ENCODE results near the gene TMEM119. TPM values are rescaled to one million over a fixed set of nuclear protein-coding genes. Genes with fewer than 3 reads are reported as not detected.

TMEM119 gene
- polyA plus RNA-seq, 4 donors: 0.67 to 12.3 (median 6.0) TPM

DNA sequence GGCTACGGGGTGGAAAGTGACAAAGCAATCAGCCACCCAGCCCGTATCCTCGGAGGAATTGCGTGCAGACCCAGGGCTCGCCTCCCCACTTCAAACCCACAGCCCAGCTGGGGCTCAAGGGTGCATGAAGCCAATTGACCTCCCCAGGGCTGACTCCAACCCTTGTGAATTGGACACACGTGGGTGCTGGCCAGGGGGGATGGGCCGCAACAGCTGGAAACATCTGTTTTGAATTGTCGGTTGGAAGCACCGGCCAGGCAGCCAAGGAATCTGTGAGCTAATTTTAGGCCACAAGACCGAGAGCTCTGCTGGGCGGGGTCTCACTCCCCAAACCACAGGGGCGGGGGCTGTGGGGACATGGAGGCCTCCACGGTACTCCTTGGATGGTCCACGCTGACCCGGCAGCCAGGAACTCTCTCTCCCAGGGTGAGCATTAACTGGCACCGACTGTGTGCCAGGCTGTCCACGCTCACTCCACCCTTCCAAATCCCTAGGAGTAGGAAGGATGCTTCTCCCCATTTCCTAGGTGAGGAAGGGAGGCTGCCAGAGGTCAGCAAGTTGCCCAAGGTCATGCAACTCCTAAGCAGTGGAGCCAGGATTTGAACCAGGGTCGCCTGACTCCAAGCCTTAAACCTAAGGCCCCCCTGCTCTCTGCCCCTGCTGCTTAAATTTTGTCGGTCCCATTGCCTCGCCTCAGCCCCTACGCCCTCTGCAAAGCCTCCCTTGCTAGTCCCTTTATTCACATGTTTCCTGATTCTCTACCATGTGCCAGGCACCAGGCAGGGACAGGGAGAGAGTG, 11.9 kb upstream of the TMEM119 start:
- DNase-seq: peak in 1 of 2 donors; percentile 60
- Histone ChIP-seq H3K36me3 (ENCODE audit: control insufficient read depth in 3 of 3, insufficient read depth in 2 of 3, low read depth in 1 of 3, low read length in 3 of 3) (no peaks in the 10 kb centered on the region), H3K4me1 (ENCODE audit: control insufficient read depth in 3 of 3, insufficient read depth in 2 of 3, low read depth in 1 of 3, low read length in 2 of 3) (peaks cover 0 to 4% (median 0%) of the 10 kb centered on the region in 3 donors), H3K9me3 (ENCODE audit: control insufficient read depth in 2 of 2, insufficient read depth in 1 of 2, low read depth in 1 of 2, low read length in 1 of 2) (no peaks in the 10 kb centered on the region), H3K4me3 (ENCODE audit: low read depth in 1 of 3, low read length in 3 of 3) (no peak overlapping the region), H3K27me3 (ENCODE audit: control insufficient read depth in 3 of 3, insufficient read depth in 3 of 3, low read length in 3 of 3) (no peaks in the 10 kb centered on the region), H3K27ac (ENCODE audit: low read depth in 1 of 3, low read length in 2 of 3) (no peak overlapping the region)
- no peak for FAIRE-seq
- WGBS, 3 donors: 51 to 61% (median 60%) methylated on average over 21 of the region's 21 CpGs

DNA sequence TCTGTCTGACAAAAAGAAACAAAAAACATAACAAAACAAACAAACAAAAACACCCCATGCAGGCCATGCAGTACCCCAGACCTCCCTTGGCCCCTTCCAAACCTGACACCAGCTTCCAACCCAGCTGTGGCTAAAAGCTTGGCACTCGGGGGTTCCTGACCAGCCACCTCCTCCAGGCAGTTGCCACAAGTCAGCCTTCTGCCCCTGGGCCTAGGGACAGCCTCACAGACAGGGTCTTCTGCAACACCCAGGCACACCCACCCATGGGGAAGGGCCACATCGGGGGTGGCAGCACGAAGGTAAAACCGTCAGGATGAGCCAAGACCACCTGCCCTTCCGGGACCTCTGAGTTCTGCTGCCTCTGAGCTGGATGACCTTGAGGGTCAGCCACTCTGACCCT, 10.7 kb upstream of the TMEM119 start:
- no peaks in the 10 kb centered on the region for H3K9me3 ChIP-seq (ENCODE audit: control insufficient read depth in 2 of 2, insufficient read depth in 1 of 2, low read depth in 1 of 2, low read length in 1 of 2)
- WGBS, 3 donors: 70 to 85% (median 76%) methylated on average over 5 of the region's 5 CpGs
- H3K27me3 ChIP-seq (ENCODE audit: control insufficient read depth in 3 of 3, insufficient read depth in 3 of 3, low read length in 3 of 3): no peaks in the 10 kb centered on the region
- no peak overlapping the region for H3K27ac ChIP-seq (ENCODE audit: low read depth in 1 of 3, low read length in 2 of 3)
- no peak overlapping the region for H3K4me3 ChIP-seq (ENCODE audit: low read depth in 1 of 3, low read length in 3 of 3)
- no peak for DNase-seq
- H3K4me1 ChIP-seq (ENCODE audit: control insufficient read depth in 3 of 3, insufficient read depth in 2 of 3, low read depth in 1 of 3, low read length in 2 of 3): peaks cover 0 to 4% (median 0%) of the 10 kb centered on the region in 3 donors
- no peaks in the 10 kb centered on the region for H3K36me3 ChIP-seq (ENCODE audit: control insufficient read depth in 3 of 3, insufficient read depth in 2 of 3, low read depth in 1 of 3, low read length in 3 of 3)
- no peak for FAIRE-seq

DNA sequence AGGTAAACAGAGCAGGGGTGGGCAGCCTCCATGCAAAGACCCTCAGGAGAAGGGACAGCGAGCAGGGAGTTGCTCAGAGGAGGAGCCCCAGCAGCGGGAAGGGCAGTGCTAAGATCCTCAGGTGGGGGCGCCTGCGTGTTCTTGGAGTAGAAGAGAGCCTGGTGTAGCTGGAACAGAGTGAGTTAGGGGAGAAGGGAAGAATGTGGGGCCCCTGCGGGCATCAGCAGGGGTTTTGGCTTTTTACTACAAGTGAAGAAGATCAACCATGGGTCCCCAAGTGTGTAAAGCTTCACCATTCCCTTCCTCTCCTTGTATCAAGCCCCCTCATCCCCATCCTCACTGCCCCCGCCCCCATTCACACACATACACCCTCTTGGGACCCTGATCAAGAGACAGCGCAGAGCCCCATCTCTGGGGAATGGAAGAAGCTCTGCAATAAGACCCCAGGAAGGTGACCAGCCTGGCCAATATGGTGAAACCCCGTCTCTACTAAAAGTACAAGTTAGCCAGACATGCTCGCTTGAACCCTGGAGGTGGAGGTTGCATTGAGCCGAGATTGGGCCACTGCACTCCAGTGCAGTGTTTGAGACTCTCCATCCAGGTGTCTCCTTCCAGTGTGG, 10.2 kb upstream of the TMEM119 start:
- Histone ChIP-seq H3K9me3 (ENCODE audit: control insufficient read depth in 2 of 2, insufficient read depth in 1 of 2, low read depth in 1 of 2, low read length in 1 of 2) (no peaks in the 10 kb centered on the region), H3K4me3 (ENCODE audit: low read depth in 1 of 3, low read length in 3 of 3) (no peak overlapping the region), H3K36me3 (ENCODE audit: control insufficient read depth in 3 of 3, insufficient read depth in 2 of 3, low read depth in 1 of 3, low read length in 3 of 3) (no peaks in the 10 kb centered on the region), H3K27me3 (ENCODE audit: control insufficient read depth in 3 of 3, insufficient read depth in 3 of 3, low read length in 3 of 3) (no peaks in the 10 kb centered on the region), H3K27ac (ENCODE audit: low read depth in 1 of 3, low read length in 2 of 3) (no peak overlapping the region), H3K4me1 (ENCODE audit: control insufficient read depth in 3 of 3, insufficient read depth in 2 of 3, low read depth in 1 of 3, low read length in 2 of 3) (peaks cover 0 to 4% (median 0%) of the 10 kb centered on the region in 3 donors)
- 69 to 83% (median 70%) methylated on average over 9 to 10 of the region's 10 CpGs for WGBS, 3 donors
- FAIRE-seq: no peak
- no peak for DNase-seq

DNA sequence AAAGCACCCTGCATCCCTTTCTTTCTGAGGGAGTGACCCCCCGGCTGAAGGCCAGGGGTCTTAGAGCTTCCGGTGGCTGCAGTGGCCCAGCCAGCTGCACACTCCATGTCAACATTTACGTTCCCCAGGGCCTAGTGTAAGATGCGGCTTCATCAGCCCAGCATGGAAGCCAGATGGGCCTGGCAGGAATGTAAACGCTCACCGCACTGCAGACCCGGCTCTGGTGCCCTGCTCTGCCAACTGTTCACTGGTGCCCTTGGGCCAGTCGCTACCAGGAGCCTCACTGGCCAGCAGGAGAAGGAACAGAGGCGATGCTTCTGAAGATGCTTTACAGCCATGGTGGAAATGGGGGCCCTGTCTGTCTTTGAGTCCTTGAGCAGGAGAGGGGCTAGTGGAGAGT, 8.6 kb upstream of the TMEM119 start:
- no peak overlapping the region for H3K27ac ChIP-seq (ENCODE audit: low read depth in 1 of 3, low read length in 2 of 3)
- H3K4me3 ChIP-seq (ENCODE audit: low read depth in 1 of 3, low read length in 3 of 3): no peak overlapping the region
- DNase-seq (no peak), FAIRE-seq (no peak)
- peaks cover 0 to 4% (median 0%) of the 10 kb centered on the region in 3 donors for H3K4me1 ChIP-seq (ENCODE audit: control insufficient read depth in 3 of 3, insufficient read depth in 2 of 3, low read depth in 1 of 3, low read length in 2 of 3)
- H3K9me3 ChIP-seq (ENCODE audit: control insufficient read depth in 2 of 2, insufficient read depth in 1 of 2, low read depth in 1 of 2, low read length in 1 of 2): no peaks in the 10 kb centered on the region
- 71 to 90% (median 87%) methylated on average over 9 of the region's 9 CpGs for WGBS, 3 donors
- no peaks in the 10 kb centered on the region for H3K36me3 ChIP-seq (ENCODE audit: control insufficient read depth in 3 of 3, insufficient read depth in 2 of 3, low read depth in 1 of 3, low read length in 3 of 3)
- H3K27me3 ChIP-seq (ENCODE audit: control insufficient read depth in 3 of 3, insufficient read depth in 3 of 3, low read length in 3 of 3): no peaks in the 10 kb centered on the region

DNA sequence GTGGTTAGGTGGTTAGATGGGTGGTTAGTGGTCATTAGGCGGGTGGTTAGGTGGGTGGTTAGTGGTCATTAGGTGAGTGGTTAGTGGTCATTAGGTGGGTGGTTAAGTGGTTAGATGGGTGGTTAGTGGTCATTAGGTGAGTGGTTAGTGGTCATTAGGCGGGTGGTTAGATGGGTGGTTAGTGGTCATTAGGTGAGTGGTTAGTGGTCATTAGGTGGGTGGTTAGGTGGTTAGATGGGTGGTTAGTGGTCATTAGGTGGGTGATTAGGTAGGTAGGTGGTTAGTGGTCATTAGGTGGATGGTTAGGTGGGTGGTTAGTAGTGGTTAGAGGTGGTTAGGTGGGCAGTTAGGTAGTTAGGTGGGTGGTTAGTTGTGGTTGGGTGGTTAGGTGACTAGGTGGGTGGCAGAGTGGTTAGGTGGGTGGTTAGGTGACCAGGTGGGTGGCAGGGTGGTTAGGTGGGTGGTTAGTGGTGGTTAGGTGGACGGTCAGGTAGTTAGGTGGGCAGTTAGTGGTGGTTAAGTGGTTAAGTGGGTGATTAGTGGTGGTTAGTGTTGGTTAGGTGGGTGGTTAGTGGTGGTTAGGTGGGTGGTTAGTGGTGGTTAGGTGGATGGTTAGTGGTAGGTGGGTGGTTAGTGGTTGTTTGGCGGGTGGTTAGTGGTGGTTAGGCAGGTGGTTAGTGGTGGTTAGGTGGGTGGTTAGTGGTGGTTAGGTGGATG, 8.0 kb upstream of the TMEM119 start:
- no peak for FAIRE-seq
- H3K4me3 ChIP-seq (ENCODE audit: low read depth in 1 of 3, low read length in 3 of 3): no peak overlapping the region
- H3K9me3 ChIP-seq (ENCODE audit: control insufficient read depth in 2 of 2, insufficient read depth in 1 of 2, low read depth in 1 of 2, low read length in 1 of 2): no peaks in the 10 kb centered on the region
- 81 to 93% (median 88%) methylated on average over 4 of the region's 4 CpGs for WGBS, 3 donors
- H3K36me3 ChIP-seq (ENCODE audit: control insufficient read depth in 3 of 3, insufficient read depth in 2 of 3, low read depth in 1 of 3, low read length in 3 of 3): no peaks in the 10 kb centered on the region
- H3K4me1 ChIP-seq (ENCODE audit: control insufficient read depth in 3 of 3, insufficient read depth in 2 of 3, low read depth in 1 of 3, low read length in 2 of 3): peaks cover 0 to 4% (median 0%) of the 10 kb centered on the region in 3 donors
- DNase-seq: no peak
- H3K27ac ChIP-seq (ENCODE audit: low read depth in 1 of 3, low read length in 2 of 3): no peak overlapping the region
- H3K27me3 ChIP-seq (ENCODE audit: control insufficient read depth in 3 of 3, insufficient read depth in 3 of 3, low read length in 3 of 3): no peaks in the 10 kb centered on the region

DNA sequence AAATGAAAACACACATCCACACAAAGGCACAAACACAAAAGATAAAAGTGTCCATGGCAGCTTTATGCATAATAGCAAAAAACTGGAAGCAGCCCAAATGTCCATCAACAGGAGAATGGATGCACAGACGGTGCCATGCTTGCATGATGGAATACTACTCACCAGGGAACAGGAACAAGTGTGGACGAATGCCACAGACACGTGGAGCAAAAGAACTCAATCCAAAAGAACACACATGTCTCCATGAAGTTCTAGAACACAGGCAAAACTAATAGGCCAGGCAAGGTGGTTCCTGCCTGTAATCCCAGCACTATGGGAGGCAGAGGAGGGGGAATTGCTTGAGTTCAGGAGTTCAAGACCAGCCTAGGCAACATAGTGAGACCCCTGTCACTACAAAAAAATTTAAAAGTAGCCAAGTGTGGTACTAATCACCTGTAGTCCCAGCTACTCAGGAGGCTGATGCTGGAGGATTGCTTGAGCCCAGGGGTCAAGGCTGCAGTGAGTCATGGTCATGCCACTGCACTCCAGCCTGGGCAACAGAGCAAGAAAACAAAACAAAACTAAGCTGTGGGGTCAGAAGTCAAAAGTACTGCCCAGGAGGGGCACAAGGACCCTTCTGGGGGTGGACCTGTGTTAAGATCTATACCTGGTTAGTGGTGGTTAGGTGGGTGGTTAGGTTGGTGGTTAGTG, 7.3 kb upstream of the TMEM119 start:
- FAIRE-seq: no peak
- H3K36me3 ChIP-seq (ENCODE audit: control insufficient read depth in 3 of 3, insufficient read depth in 2 of 3, low read depth in 1 of 3, low read length in 3 of 3): no peaks in the 10 kb centered on the region

DNA sequence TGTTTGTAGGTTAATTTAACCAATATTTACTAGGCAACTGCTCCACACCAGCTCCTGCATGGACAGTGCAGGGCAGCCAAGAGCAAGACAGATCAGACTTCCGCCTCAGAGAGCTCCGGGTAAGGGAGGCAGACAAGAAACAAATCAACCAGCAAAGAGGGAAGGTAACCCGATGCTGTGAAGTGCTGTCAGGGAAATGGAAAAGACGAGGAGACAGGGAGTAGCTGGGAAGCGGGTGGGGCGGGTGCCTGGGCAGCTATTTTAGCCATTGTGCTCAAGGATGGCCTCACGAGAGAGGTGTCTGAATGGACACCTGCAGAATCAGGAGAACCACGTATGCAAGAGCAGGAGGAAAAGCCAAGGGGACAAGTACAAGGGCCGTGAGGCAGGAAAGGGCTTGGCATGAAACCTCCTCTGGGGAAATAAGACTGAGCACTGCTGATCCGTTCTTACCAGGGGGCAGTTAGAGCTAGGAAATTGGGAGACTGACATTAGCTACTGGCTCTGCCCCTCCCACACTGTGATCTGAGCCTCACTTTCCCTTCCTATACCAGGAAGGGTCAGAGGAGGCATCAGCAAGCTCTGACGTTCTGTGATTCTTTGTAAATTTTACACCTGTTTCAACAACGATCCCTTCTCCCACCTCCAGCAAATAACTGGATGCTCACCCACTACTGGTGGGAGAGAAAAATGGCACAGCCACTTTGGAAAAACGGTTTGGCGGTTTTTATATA, 6.5 kb upstream of the TMEM119 start:
- H3K4me1 ChIP-seq (ENCODE audit: control insufficient read depth in 3 of 3, insufficient read depth in 2 of 3, low read depth in 1 of 3, low read length in 2 of 3): no peaks in the 10 kb centered on the region
- no peaks in the 10 kb centered on the region for H3K36me3 ChIP-seq (ENCODE audit: control insufficient read depth in 3 of 3, insufficient read depth in 2 of 3, low read depth in 1 of 3, low read length in 3 of 3)
- FAIRE-seq (no peak), DNase-seq (no peak)
- no peak overlapping the region for H3K27ac ChIP-seq (ENCODE audit: low read depth in 1 of 3, low read length in 2 of 3)
- H3K27me3 ChIP-seq (ENCODE audit: control insufficient read depth in 3 of 3, insufficient read depth in 3 of 3, low read length in 3 of 3): no peaks in the 10 kb centered on the region
- H3K9me3 ChIP-seq (ENCODE audit: control insufficient read depth in 2 of 2, insufficient read depth in 1 of 2, low read depth in 1 of 2, low read length in 1 of 2): no peaks in the 10 kb centered on the region
- 32 to 57% (median 47%) methylated on average over 14 of the region's 14 CpGs for WGBS, 3 donors
- no peak overlapping the region for H3K4me3 ChIP-seq (ENCODE audit: low read depth in 1 of 3, low read length in 3 of 3)

More for the DNA sequence above, 7.3 kb upstream of the TMEM119 start:
- no peaks in the 10 kb centered on the region for H3K9me3 ChIP-seq (ENCODE audit: control insufficient read depth in 2 of 2, insufficient read depth in 1 of 2, low read depth in 1 of 2, low read length in 1 of 2)
- DNase-seq: no peak
- 53 to 74% (median 54%) methylated on average over 3 of the region's 3 CpGs for WGBS, 3 donors
- H3K27me3 ChIP-seq (ENCODE audit: control insufficient read depth in 3 of 3, insufficient read depth in 3 of 3, low read length in 3 of 3): no peaks in the 10 kb centered on the region
- H3K27ac ChIP-seq (ENCODE audit: low read depth in 1 of 3, low read length in 2 of 3): no peak overlapping the region
- no peaks in the 10 kb centered on the region for H3K4me1 ChIP-seq (ENCODE audit: control insufficient read depth in 3 of 3, insufficient read depth in 2 of 3, low read depth in 1 of 3, low read length in 2 of 3)
- H3K4me3 ChIP-seq (ENCODE audit: low read depth in 1 of 3, low read length in 3 of 3): no peak overlapping the region

Measured in small intestine (tissue), 7 donors.